Measurements from ENCODE around the gene BCKDHB.

Gene BCKDHB

DNA sequence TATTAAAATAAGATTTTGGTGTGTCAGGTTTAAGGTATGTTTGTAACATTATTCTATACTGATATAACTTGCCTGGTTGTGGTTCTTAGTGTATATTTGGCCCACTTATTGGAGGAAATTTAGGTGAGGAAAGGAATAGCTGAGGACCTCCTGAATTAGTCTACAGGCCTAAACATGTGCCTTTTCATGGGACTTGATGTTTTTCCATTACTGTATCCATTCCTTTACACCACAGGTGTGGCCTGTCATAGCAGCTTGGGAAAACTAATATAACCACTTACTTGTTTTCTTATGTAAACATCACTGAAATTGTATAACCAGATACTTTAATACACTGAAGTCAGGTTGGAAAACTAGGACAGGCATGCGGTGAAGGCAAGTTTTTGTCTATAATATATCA lies 27.6 kb downstream of the BCKDHB start:
- TF ChIP-seq, protein P1, sequence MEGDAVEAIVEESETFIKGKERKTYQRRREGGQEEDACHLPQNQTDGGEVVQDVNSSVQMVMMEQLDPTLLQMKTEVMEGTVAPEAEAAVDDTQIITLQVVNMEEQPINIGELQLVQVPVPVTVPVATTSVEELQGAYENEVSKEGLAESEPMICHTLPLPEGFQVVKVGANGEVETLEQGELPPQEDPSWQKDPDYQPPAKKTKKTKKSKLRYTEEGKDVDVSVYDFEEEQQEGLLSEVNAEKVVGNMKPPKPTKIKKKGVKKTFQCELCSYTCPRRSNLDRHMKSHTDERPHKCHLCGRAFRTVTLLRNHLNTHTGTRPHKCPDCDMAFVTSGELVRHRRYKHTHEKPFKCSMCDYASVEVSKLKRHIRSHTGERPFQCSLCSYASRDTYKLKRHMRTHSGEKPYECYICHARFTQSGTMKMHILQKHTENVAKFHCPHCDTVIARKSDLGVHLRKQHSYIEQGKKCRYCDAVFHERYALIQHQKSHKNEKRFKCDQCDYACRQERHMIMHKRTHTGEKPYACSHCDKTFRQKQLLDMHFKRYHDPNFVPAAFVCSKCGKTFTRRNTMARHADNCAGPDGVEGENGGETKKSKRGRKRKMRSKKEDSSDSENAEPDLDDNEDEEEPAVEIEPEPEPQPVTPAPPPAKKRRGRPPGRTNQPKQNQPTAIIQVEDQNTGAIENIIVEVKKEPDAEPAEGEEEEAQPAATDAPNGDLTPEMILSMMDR (IDR thresholded peaks at IDR 0.05; ENCODE audit: low read depth, low read length), result no peak
- H3K4me3 ChIP-seq (ENCODE audit: low read depth, low read length), result no peak overlapping the region

DNA sequence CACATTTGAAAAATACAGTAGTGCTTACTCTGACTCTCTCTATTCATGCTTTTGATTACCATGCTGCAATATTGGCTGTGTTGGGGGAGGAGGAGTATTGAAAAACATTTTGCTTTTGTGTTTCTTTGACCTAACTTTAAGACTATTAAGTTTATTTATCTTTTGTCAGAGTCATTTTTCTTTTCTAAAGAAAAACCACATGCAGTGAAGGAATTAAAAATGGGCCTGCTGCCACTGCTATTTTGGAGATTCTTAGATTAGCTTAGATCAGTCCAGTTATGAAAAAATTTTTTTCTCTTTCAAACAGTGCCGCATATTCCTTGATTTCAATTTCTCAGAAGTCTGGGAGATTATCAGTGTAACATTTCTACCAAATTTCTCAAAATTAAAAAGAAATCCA lies 36.1 kb downstream of the BCKDHB start:
- H3K4me3 ChIP-seq (ENCODE audit: low read depth, low read length), result no peak overlapping the region
- TF ChIP-seq, protein P1 (IDR thresholded peaks at IDR 0.05; ENCODE audit: low read depth, low read length), result no peak

DNA sequence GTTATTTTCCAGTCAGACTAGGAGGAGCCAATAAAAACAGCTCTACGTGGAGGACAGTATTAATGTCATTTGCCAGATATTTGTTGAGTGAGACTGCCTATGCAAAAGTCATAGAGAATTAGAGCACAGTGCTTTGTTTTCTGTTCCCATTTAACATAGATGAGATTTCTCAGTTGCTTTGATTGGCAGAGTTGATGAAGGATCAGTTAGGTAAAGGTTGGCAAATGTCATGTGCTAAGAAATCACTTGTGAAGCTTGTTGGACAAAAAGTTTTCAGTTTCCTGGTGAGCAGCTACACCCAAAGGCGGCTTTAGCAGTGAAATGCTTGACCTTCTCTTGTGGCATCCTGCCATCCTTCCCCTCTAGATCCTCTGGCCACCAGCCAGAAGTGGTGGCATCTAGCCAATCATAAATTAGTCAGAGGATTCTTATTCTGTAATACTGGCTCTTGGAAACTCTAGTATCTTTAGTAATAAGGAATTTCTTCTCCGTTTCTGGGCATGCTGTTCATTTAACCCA lies 37.0 kb downstream of the BCKDHB start:
- TF ChIP-seq, protein P1 (IDR thresholded peaks at IDR 0.05; ENCODE audit: low read depth, low read length), result no peak
- no peak overlapping the region for H3K4me3 ChIP-seq (ENCODE audit: low read depth, low read length)

DNA sequence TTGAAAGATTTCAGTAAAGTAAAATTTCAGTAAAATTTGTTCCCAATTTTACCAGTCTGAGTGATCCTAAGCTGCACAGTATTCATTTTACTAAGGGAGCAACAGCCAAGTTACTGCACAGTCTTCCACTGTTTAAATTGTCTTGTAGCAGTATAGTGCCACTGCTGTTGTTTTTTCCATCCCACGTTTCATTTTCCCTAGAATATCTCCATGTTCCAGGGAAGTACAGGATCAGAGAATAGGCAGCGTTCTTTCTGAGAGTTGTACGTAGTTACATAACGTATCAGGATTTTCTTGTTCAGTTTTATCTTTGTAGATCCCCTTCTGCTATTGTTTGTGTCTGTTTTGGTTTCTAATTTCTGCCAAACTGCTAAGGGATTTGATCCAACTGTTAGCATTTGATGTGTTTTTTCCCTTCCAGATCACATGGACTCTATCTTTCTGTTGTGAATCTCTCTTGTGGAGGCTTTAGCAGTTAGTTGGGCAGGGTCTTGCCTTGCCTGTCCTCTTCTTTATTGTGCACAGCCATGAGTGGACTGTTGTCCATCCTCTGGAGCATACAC lies 38.4 kb downstream of the BCKDHB start:
- H3K4me3 ChIP-seq (ENCODE audit: low read depth, low read length), result no peak overlapping the region
- TF ChIP-seq, protein P1 (IDR thresholded peaks at IDR 0.05; ENCODE audit: low read depth, low read length), result no peak

DNA sequence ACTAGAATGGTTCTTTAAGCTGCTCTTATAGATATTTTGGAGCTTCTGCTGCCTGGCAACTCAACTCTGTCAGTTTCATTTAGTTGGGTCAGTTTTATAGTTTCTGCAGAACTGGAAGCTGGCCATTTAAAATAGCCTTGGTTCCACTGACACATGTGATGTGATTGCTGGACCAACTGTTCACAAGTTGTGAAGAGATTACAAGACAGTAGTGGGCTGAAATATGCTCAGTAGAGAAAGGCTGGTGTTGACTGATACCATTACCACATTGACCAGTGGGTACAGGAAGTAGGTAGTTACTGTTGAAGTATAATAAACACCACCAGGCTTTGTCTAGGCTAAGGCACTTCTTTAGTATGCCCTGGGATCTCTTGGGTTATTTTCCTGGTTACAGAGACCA lies 39.0 kb downstream of the BCKDHB start:
- no peak overlapping the region for H3K4me3 ChIP-seq (ENCODE audit: low read depth, low read length)
- TF ChIP-seq, protein P1 (IDR thresholded peaks at IDR 0.05; ENCODE audit: low read depth, low read length), result no peak

DNA sequence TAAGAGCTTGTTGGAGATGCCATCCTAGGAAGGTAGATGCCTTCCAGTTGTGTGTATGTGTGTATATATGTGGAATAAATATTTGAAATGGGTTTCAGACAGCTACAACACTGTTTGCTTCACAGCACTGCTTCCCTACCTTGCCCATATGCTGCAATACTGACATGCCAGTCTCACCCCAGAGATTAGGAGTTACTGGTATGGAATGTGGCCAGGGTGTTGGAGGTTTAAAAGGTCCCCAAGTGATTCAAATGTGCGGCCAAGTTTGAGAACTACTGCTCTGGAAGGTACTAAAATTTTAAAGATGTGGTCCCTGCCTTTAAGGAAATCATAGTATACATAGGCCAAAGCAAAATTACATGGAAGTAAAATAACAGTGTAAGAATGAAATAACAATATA lies 39.5 kb downstream of the BCKDHB start:
- TF ChIP-seq, protein P1 (IDR thresholded peaks at IDR 0.05; ENCODE audit: low read depth, low read length), result no peak
- no peak overlapping the region for H3K4me3 ChIP-seq (ENCODE audit: low read depth, low read length)

DNA sequence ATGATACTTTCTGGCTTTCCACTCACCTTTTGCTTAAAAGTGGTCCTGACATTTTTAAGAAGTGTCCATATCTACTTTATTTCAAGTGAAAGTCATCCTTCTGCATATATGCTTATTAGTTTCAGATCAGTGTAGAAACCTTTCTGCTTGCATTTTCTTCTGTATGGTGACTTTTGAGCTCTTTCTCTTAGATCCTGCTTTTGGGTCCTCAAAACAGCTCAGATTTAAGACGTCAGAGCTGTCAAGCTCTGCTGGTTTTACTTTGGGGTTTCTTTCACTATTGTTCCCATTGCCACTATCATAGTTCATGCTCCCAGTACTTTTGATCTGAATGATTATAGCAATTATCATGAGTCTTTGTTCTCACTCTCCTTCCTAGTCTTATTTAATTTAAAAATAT lies 41.7 kb downstream of the BCKDHB start:
- TF ChIP-seq, protein P1 (IDR thresholded peaks at IDR 0.05; ENCODE audit: low read depth, low read length), result no peak
- no peak overlapping the region for H3K4me3 ChIP-seq (ENCODE audit: low read depth, low read length)
